Measurements from ENCODE around the gene PTBP1.

PTBP1 gene

GRCh38 chr19:796692-797527 is at the start of gene PTBP1:
TSS of gene PTBP1 (plus strand) at chr19:797452. CDS start at chr19:797498, 46 bp downstream.
- DNase-seq (ENCODE audit: low read depth): peak; percentile 99

- DNase-seq (ENCODE audit: low read depth): no peak
These were observed 49.0 kb upstream of the PTBP1 start for GRCh38 chr19:748274-748598.

GRCh38 chr19:749811-750210 is 47.4 kb upstream of the PTBP1 start:
- no peak for DNase-seq (ENCODE audit: low read depth)

- no peak for DNase-seq (ENCODE audit: low read depth)
These were observed 46.4 kb upstream of the PTBP1 start, which contains the start of gene MISP for GRCh38 chr19:750640-751423. TSS of gene MISP (plus strand) at chr19:751112. CDS start at chr19:756947, 5,835 bp downstream.

GRCh38 chr19:751501-752341 is 45.5 kb upstream of the PTBP1 start:
- DNase-seq (ENCODE audit: low read depth): no peak

GRCh38 chr19:752652-753517 is 44.4 kb upstream of the PTBP1 start:
- no peak for DNase-seq (ENCODE audit: low read depth)

GRCh38 chr19:754530-754929 is 42.7 kb upstream of the PTBP1 start:
- no peak for DNase-seq (ENCODE audit: low read depth)

- DNase-seq (ENCODE audit: low read depth): no peak
These were observed 42.2 kb upstream of the PTBP1 start for GRCh38 chr19:755063-755462.

GRCh38 chr19:756236-756635 is 41.0 kb upstream of the PTBP1 start:
- DNase-seq (ENCODE audit: low read depth): no peak

- DNase-seq (ENCODE audit: low read depth): no peak
These were observed 40.2 kb upstream of the PTBP1 start for GRCh38 chr19:756821-757688.

GRCh38 chr19:757811-758668 is 39.2 kb upstream of the PTBP1 start:
- DNase-seq (ENCODE audit: low read depth): no peak

GRCh38 chr19:763181-763580 is 34.1 kb upstream of the PTBP1 start:
- no peak for DNase-seq (ENCODE audit: low read depth)

GRCh38 chr19:763869-764268 is 33.4 kb upstream of the PTBP1 start:
- DNase-seq (ENCODE audit: low read depth): no peak

GRCh38 chr19:764301-764700 is 33.0 kb upstream of the PTBP1 start:
- DNase-seq (ENCODE audit: low read depth): no peak

- no peak for DNase-seq (ENCODE audit: low read depth)
These were observed 32.0 kb upstream of the PTBP1 start for GRCh38 chr19:765179-765738.

GRCh38 chr19:768424-768823 is 28.8 kb upstream of the PTBP1 start:
- no peak for DNase-seq (ENCODE audit: low read depth)

- no peak for DNase-seq (ENCODE audit: low read depth)
These were observed 27.6 kb upstream of the PTBP1 start for GRCh38 chr19:769616-770015.

GRCh38 chr19:771332-771785 is 25.9 kb upstream of the PTBP1 start:
- DNase-seq (ENCODE audit: low read depth): no peak

- no peak for DNase-seq (ENCODE audit: low read depth)
These were observed 25.2 kb upstream of the PTBP1 start for GRCh38 chr19:772063-772462.
